Neuronal stem cell (in vitro differentiated cells): ENCODE data around the gene CNNM4.
A peak's percentile ranks its signal among the peaks of the same experiment; 100 is the strongest.

Source experiments
- DNase-seq: peaks from one replicate; pipeline ENCODE4 v3.0.0-alpha.2; 2013; ENCODE audit warnings: low spot score
- H2AFZ ChIP-seq: one replicate; pipeline ENCODE4 v1.6.1; 2013; ENCODE audit warnings: mild to moderate bottlenecking, low read length, inconsistent platforms
- H2AK5ac ChIP-seq: 2 replicates; pipeline ENCODE4 v1.6.1; 2013; ENCODE audit warnings: low read depth, mild to moderate bottlenecking, inconsistent platforms, low read length, moderate library complexity, mixed read lengths
- H2BK120ac ChIP-seq: 2 replicates; pipeline ENCODE4 v1.6.1; 2013; ENCODE audit warnings: low read depth, mild to moderate bottlenecking, inconsistent platforms, low read length, moderate library complexity, mixed read lengths
- H2BK12ac ChIP-seq: one replicate; pipeline ENCODE4 v1.6.1; 2013; ENCODE audit warnings: low read length, inconsistent platforms
- H2BK15ac ChIP-seq: 2 replicates; pipeline ENCODE4 v1.6.1; 2013; ENCODE audit warnings: mild to moderate bottlenecking, low read length, inconsistent platforms, mixed read lengths
- H2BK5ac ChIP-seq: one replicate; pipeline ENCODE4 v1.6.1; 2013; ENCODE audit warnings: inconsistent platforms, mild to moderate bottlenecking, low read length, moderate library complexity
- H3K14ac ChIP-seq: one replicate; pipeline ENCODE4 v1.6.1; 2013; ENCODE audit warnings: low read length, inconsistent platforms
- H3K18ac ChIP-seq: 2 replicates; pipeline ENCODE4 v1.6.1; 2013; ENCODE audit warnings: low read length, inconsistent platforms
- H3K23ac ChIP-seq: 2 replicates; pipeline ENCODE4 v1.6.1; 2013; ENCODE audit warnings: low read depth, mild to moderate bottlenecking, mixed read lengths, low read length, inconsistent platforms; ENCODE audit not compliant: poor library complexity
- H3K27ac ChIP-seq: replicated peaks from 3 replicates; pipeline ENCODE4 v1.5.1; 2013; ENCODE audit warnings: low read length, inconsistent platforms
- H3K27me3 ChIP-seq, 3 experiments: 2 replicates each; pipeline ENCODE4 v1.6.1; 2013; ENCODE audit warnings: low read length in 3 of 3, mild to moderate bottlenecking in 2 of 3, inconsistent platforms in 1 of 3, low read depth in 1 of 3, mixed read lengths in 1 of 3, moderate library complexity in 1 of 3; ENCODE audit not compliant: control insufficient read depth in 3 of 3, insufficient read depth in 3 of 3
- H3K36me3 ChIP-seq, 2 donors: replicated peaks in 1 of 2; 2 replicates each; pipeline ENCODE4 v1.6.1; 2013; ENCODE audit warnings: low read length in 2 of 2; ENCODE audit not compliant: control insufficient read depth in 2 of 2, insufficient read depth in 2 of 2
- H3K4ac ChIP-seq: 2 replicates; pipeline ENCODE4 v1.6.1; 2013; ENCODE audit warnings: inconsistent platforms, mild to moderate bottlenecking, low read length, moderate library complexity
- H3K4me1 ChIP-seq, 2 donors: 1 replicate in 1 of 2; 2 replicates in 1 of 2; pipeline ENCODE4 v1.6.1; 2013; ENCODE audit warnings: low read length in 2 of 2, low read depth in 1 of 2; ENCODE audit not compliant: control insufficient read depth in 2 of 2, insufficient read depth in 1 of 2
- H3K4me2 ChIP-seq: one replicate; pipeline ENCODE4 v1.6.1; 2013; ENCODE audit warnings: mild to moderate bottlenecking, low read length, inconsistent platforms; ENCODE audit not compliant: insufficient read depth, poor library complexity, severe bottlenecking
- H3K4me3 ChIP-seq, 2 donors: 2 replicates each; pipeline ENCODE4 v1.5.1; 2013; ENCODE audit warnings: low read length in 2 of 2, mild to moderate bottlenecking in 2 of 2, inconsistent platforms in 1 of 2, moderate library complexity in 1 of 2
- H3K79me1 ChIP-seq: one replicate; pipeline ENCODE4 v1.6.1; 2013; ENCODE audit warnings: low read depth, mild to moderate bottlenecking, inconsistent platforms, low read length, moderate library complexity
- H3K9ac ChIP-seq: one replicate; pipeline ENCODE4 v1.6.1; 2013; ENCODE audit warnings: mild to moderate bottlenecking, low read depth, low read length, inconsistent platforms; ENCODE audit not compliant: poor library complexity
- H3K9me3 ChIP-seq, 2 donors: replicated peaks in 1 of 2; 2 replicates each; pipeline versions ENCODE3 to v1.6.1; 2013; ENCODE audit warnings: low read length in 2 of 2, mild to moderate bottlenecking in 2 of 2, inconsistent platforms in 1 of 2, low read depth in 1 of 2, mixed read lengths in 1 of 2, moderate library complexity in 1 of 2; ENCODE audit not compliant: control insufficient read depth in 2 of 2, insufficient read depth in 1 of 2
- H4K8ac ChIP-seq: one replicate; pipeline ENCODE4 v1.6.1; 2013; ENCODE audit warnings: low read depth, mild to moderate bottlenecking, inconsistent platforms, low read length, moderate library complexity
- H4K91ac ChIP-seq: one replicate; pipeline ENCODE4 v1.6.1; 2013; ENCODE audit warnings: low read length, low read depth, mild to moderate bottlenecking, inconsistent platforms; ENCODE audit not compliant: poor library complexity
- WGBS, 2 donors: extraction: QIAGEN DNeasy Blood & Tissue Kit; methylation state at CpG; one replicate each; pipeline ENCODE4 v1.1.7; 2013; ENCODE audit warnings: missing lambda C conversion rate in 2 of 2, mixed read lengths in 1 of 2; ENCODE audit not compliant: insufficient read length in 2 of 2, insufficient replicate concordance in 1 of 2; ENCODE audit errors: extremely low coverage in 2 of 2; 5-methylcytosine and 5-hydroxymethylcytosine counted together

CNNM4 gene

GRCh38 chr2:96787411-96787810 lies 26.7 kb downstream of the CNNM4 start:
- no peak overlapping the region for H3K14ac ChIP-seq
- no peak overlapping the region for H3K27ac ChIP-seq
- no peak for DNase-seq
- H3K9me3 ChIP-seq = no peaks in the 10 kb centered on the region
- no peak overlapping the region for H2BK15ac ChIP-seq
- H2BK12ac ChIP-seq = no peak overlapping the region
- WGBS, 2 donors = no CpG with 5 or more reads among the region's 3 CpGs
- no peak overlapping the region for H4K91ac ChIP-seq
- H4K8ac ChIP-seq = no peak overlapping the region
- no peak overlapping the region for H2BK5ac ChIP-seq
- H2AK5ac ChIP-seq = no peak overlapping the region
- no peaks in the 10 kb centered on the region for H3K27me3 ChIP-seq
- H3K4me1 ChIP-seq = peaks cover 0 to 5% of the 10 kb centered on the region in 2 donors
- no peak overlapping the region for H3K4me3 ChIP-seq
- H3K18ac ChIP-seq = no peak overlapping the region
- no peak overlapping the region for H3K4ac ChIP-seq
- no peak overlapping the region for H2AFZ ChIP-seq
- no peaks in the 10 kb centered on the region for H3K36me3 ChIP-seq
- H3K79me1 ChIP-seq = peaks cover 3% of the 10 kb centered on the region
- H2BK120ac ChIP-seq = no peak overlapping the region
- no peak overlapping the region for H3K9ac ChIP-seq
- no peak overlapping the region for H3K4me2 ChIP-seq
- H3K23ac ChIP-seq = no peak overlapping the region

- H3K23ac ChIP-seq = no peak overlapping the region
- H3K18ac ChIP-seq = peak overlapping the region; percentile 48
- no peak overlapping the region for H3K4me3 ChIP-seq
- peaks cover 0 to 7% of the 10 kb centered on the region in 2 donors for H3K4me1 ChIP-seq
- no peak overlapping the region for H3K14ac ChIP-seq
- H3K4me2 ChIP-seq = no peak overlapping the region
- H3K9ac ChIP-seq = no peak overlapping the region
- no peak overlapping the region for H4K91ac ChIP-seq
- H3K4ac ChIP-seq = no peak overlapping the region
- no peak overlapping the region for H4K8ac ChIP-seq
- H2BK120ac ChIP-seq = no peak overlapping the region
- no peaks in the 10 kb centered on the region for H3K9me3 ChIP-seq
- no peak overlapping the region for H2BK15ac ChIP-seq
- no peak overlapping the region for H2BK12ac ChIP-seq
- no peak for DNase-seq
- H3K36me3 ChIP-seq = no peaks in the 10 kb centered on the region
- WGBS, 2 donors = no CpG with 5 or more reads among the region's 17 CpGs
- no peak overlapping the region for H2BK5ac ChIP-seq
- H2AK5ac ChIP-seq = no peak overlapping the region
- H2AFZ ChIP-seq = no peak overlapping the region
- peaks cover 3% of the 10 kb centered on the region for H3K79me1 ChIP-seq
- no peaks in the 10 kb centered on the region for H3K27me3 ChIP-seq
- H3K27ac ChIP-seq = no peak overlapping the region
Measured at GRCh38 chr2:96788442-96789244, 27.9 kb downstream of the CNNM4 start.

- Histone ChIP-seq H2AFZ (no peak overlapping the region), H2BK15ac (no peak overlapping the region), H3K4me2 (no peak overlapping the region), H2BK5ac (no peak overlapping the region), H3K18ac (peak overlapping the region; percentile 4), H3K9me3 (no peaks in the 10 kb centered on the region), H3K9ac (no peak overlapping the region), H3K36me3 (no peaks in the 10 kb centered on the region), H2BK120ac (no peak overlapping the region), H3K14ac (no peak overlapping the region), H3K23ac (no peak overlapping the region), H2AK5ac (peak overlapping the region; percentile 5), H3K4me1 (peaks cover 0 to 7% of the 10 kb centered on the region in 2 donors), H3K4me3 (no peak overlapping the region), H4K8ac (no peak overlapping the region), H4K91ac (no peak overlapping the region), H3K27me3 (no peaks in the 10 kb centered on the region), H3K79me1 (peaks cover 3% of the 10 kb centered on the region), H3K4ac (no peak overlapping the region), H3K27ac (no peak overlapping the region), H2BK12ac (no peak overlapping the region)
- no peak for DNase-seq
- WGBS, 2 donors = no CpG with 5 or more reads among the region's 6 CpGs
Measured at GRCh38 chr2:96789245-96789617, 28.5 kb downstream of the CNNM4 start.

- Histone ChIP-seq H3K79me1 (peaks cover 6% of the 10 kb centered on the region), H3K27me3 (no peaks in the 10 kb centered on the region), H2AK5ac (peak overlapping the region; percentile 81), H3K36me3 (no peaks in the 10 kb centered on the region), H3K9ac (no peak overlapping the region), H3K23ac (peak overlapping the region; percentile 31), H2BK5ac (peak overlapping the region; percentile 11), H3K4me2 (no peak overlapping the region), H2BK120ac (no peak overlapping the region), H3K18ac (no peak overlapping the region), H2BK15ac (no peak overlapping the region), H3K4me3 (no peak overlapping the region), H3K9me3 (no peaks in the 10 kb centered on the region), H4K91ac (no peak overlapping the region), H3K14ac (peak overlapping the region; percentile 56), H3K4me1 (peaks cover 0 to 7% of the 10 kb centered on the region in 2 donors), H2AFZ (no peak overlapping the region), H2BK12ac (no peak overlapping the region), H4K8ac (no peak overlapping the region), H3K27ac (no peak overlapping the region), H3K4ac (no peak overlapping the region)
- no peak for DNase-seq
- no CpG with 5 or more reads among the region's 17 CpGs for WGBS, 2 donors
Measured at GRCh38 chr2:96792772-96793749, 32.4 kb downstream of the CNNM4 start.
